HCT116 (cell line): ENCODE measurements around the gene PRSS36. TPM values are rescaled to one million over a fixed set of nuclear protein-coding genes. Genes with fewer than 3 reads are reported as not detected.

Experiments
- ATAC-seq: fragments of 200-7000 bp; cut with Tn5 transposase; 2 replicates; pipeline ENCODE4 v1.9.1; 2020; ENCODE audit warnings: mild to moderate bottlenecking, moderate library complexity
- BruUV-seq: library from RNA; stranded (reverse); fragments of 400-500 nt; replicated peaks from 2 replicates; lab custom pipeline; 2021; lab: Mats Ljungman, UMichigan
- CTCF ChIA-PET: fragments of 300-600 bp; sonication (Branson Sonifier 250); formaldehyde crosslinking; loops from one replicate; lab custom pipeline; 2021; ENCODE audit warnings: antibody characterized with exemption; lab: Charles Lee
- POLR2A ChIA-PET: fragments of 300-600, 350-600 bp; sonication (Branson Sonifier 250); formaldehyde crosslinking; loops from one replicate; lab custom pipeline; 2021; ENCODE audit warnings: antibody characterized with exemption; lab: Charles Lee
- RAD21 ChIA-PET, 2 experiments: fragments of 300-600 bp; sonication (Branson Sonifier 250); formaldehyde crosslinking; loops; one replicate each; lab custom pipeline; 2023; ENCODE audit warnings: low total read pairs in 2 of 2; ENCODE audit not compliant: uncharacterized antibody in 2 of 2, unreplicated experiment in 2 of 2, low non-redundant PET in 1 of 2; lab: Charles Lee
- DNase-seq: peaks from one replicate; pipeline ENCODE4 v3.0.0-alpha.2; 2010; ENCODE audit warnings: low read depth, low spot score
- H2AFZ ChIP-seq: fragments of 200-600 bp; shearing (Covaris generic), sonication (generic); 2 replicates; pipeline ENCODE4 v1.6.1; 2017; ENCODE audit warnings: low read depth, mixed run types, mixed read lengths, antibody characterized with exemption, low read length; ENCODE audit not compliant: poor library complexity, severe bottlenecking
- H3K27ac ChIP-seq: 2 replicates; pipeline ENCODE4 v1.5.1; 2012; ENCODE audit warnings: low read depth, low read length
- H3K27me3 ChIP-seq: fragments of 200-600 bp; sonication (generic); 2 replicates; pipeline ENCODE4 v1.6.1; 2016; ENCODE audit warnings: mixed run types, low read length, mixed read lengths; ENCODE audit not compliant: insufficient read depth
- H3K36me3 ChIP-seq, 2 experiments: fragments of 200-500 bp in 1 of 2; fragments of 200-600 bp in 1 of 2; sonication (Bioruptor generic) in 1 of 2; sonication (generic) in 1 of 2; 2 replicates each; pipeline versions ENCODE4 v1.5.1 to v1.6.1; 2014 to 2016; ENCODE audit warnings: low read length in 2 of 2, inconsistent platforms in 1 of 2, mixed read lengths in 1 of 2, mixed run types in 1 of 2; ENCODE audit not compliant: insufficient read depth in 2 of 2, control insufficient read depth in 1 of 2
- H3K4me1 ChIP-seq, 2 experiments: fragments of 200-600 bp in 1 of 2; sonication (generic) in 1 of 2; 2 replicates each; pipeline versions ENCODE4 v1.5.1 to v1.6.1; 2012 to 2017; ENCODE audit warnings: low read length in 2 of 2, inconsistent platforms in 1 of 2, mild to moderate bottlenecking in 1 of 2, mixed read lengths in 1 of 2, mixed run types in 1 of 2, moderate library complexity in 1 of 2; ENCODE audit not compliant: insufficient read depth in 2 of 2, control insufficient read depth in 1 of 2
- H3K4me2 ChIP-seq: fragments of 200-600 bp; sonication (generic); 2 replicates; pipeline ENCODE4 v1.6.1; 2017; ENCODE audit warnings: mixed run types, low read length, mixed read lengths
- H3K4me3 ChIP-seq, 2 experiments: fragments of 200-600 bp in 1 of 2; sonication (generic) in 1 of 2; replicated peaks in 1 of 2; 2 replicates each; pipeline ENCODE4 v1.5.1; 2011 to 2016; ENCODE audit warnings: low read length in 2 of 2, control low read depth in 1 of 2, low read depth in 1 of 2, mild to moderate bottlenecking in 1 of 2, mixed read lengths in 1 of 2, mixed run types in 1 of 2
- H3K79me2 ChIP-seq: fragments of 200-600 bp; sonication (generic); 2 replicates; pipeline ENCODE4 v1.6.1; 2017; ENCODE audit warnings: mild to moderate bottlenecking, mixed run types, low read length, moderate library complexity, mixed read lengths; ENCODE audit not compliant: insufficient read depth
- H3K9ac ChIP-seq: fragments of 200-600 bp; sonication (generic); 2 replicates; pipeline ENCODE4 v1.6.1; 2016; ENCODE audit warnings: low read length, mixed read lengths
- H3K9me2 ChIP-seq: fragments of 200-600 bp; sonication (generic), shearing (Covaris generic); 2 replicates; pipeline ENCODE4 v1.6.1; 2017; ENCODE audit warnings: mixed run types, mild to moderate bottlenecking, moderate library complexity; ENCODE audit not compliant: insufficient read depth
- H3K9me3 ChIP-seq, 2 experiments: fragments of 200-500 bp in 1 of 2; fragments of 200-600 bp in 1 of 2; sonication (Bioruptor generic) in 1 of 2; sonication (generic) in 1 of 2; 2 replicates each; pipeline ENCODE4 v1.6.1; 2014 to 2017; ENCODE audit warnings: low read length in 2 of 2, mixed read lengths in 2 of 2, inconsistent platforms in 1 of 2, low read depth in 1 of 2, mild to moderate bottlenecking in 1 of 2, mixed run types in 1 of 2, moderate library complexity in 1 of 2; ENCODE audit not compliant: control insufficient read depth in 1 of 2, insufficient read depth in 1 of 2
- H4K20me1 ChIP-seq: fragments of 200-600 bp; sonication (generic), shearing (Covaris generic); 2 replicates; pipeline ENCODE4 v1.6.1; 2017; ENCODE audit warnings: mixed run types, mild to moderate bottlenecking, moderate library complexity; ENCODE audit not compliant: insufficient read depth
- CBX3 ChIP-seq: IDR thresholded peaks from 2 replicates; pipeline ENCODE4 v1.6.1; 2012; ENCODE audit warnings: low read depth
- ELF1 ChIP-seq: IDR thresholded peaks from 2 replicates; pipeline ENCODE4 v1.6.1; 2012; ENCODE audit warnings: low read depth, borderline replicate concordance
- EZH2phosphoT487 ChIP-seq: fragments of 200-600 bp; IDR thresholded peaks from 2 replicates; pipeline ENCODE4 v1.6.1; 2018; ENCODE audit warnings: antibody characterized with exemption, borderline replicate concordance
- JUND ChIP-seq: IDR thresholded peaks from 2 replicates; pipeline ENCODE4 v1.6.1; 2012
- POLR2A ChIP-seq: IDR thresholded peaks from 2 replicates; pipeline ENCODE4 v1.7.0; 2011; ENCODE audit warnings: borderline replicate concordance; ENCODE audit not compliant: insufficient read depth, insufficient read length; ENCODE audit errors: extremely low read depth
- RAD21 ChIP-seq: IDR thresholded peaks from 2 replicates; pipeline ENCODE4 v1.6.1; 2012; ENCODE audit warnings: low read depth, mild to moderate bottlenecking
- SRF ChIP-seq: IDR thresholded peaks from 2 replicates; pipeline ENCODE4 v1.6.1; 2012; ENCODE audit warnings: low read depth
- TCF7L2 ChIP-seq: IDR thresholded peaks from 2 replicates; pipeline ENCODE4 v1.7.0; 2011; ENCODE audit warnings: borderline replicate concordance, inconsistent platforms; ENCODE audit not compliant: insufficient read depth, insufficient read length; ENCODE audit errors: extremely low read depth
- ZFX ChIP-seq: fragments of 450-650 bp; IDR thresholded peaks from 2 replicates; pipeline ENCODE4 v1.6.1; 2017
- intact Hi-C: fragments of 100-400 bp; cut with micrococcal nuclease; formaldehyde crosslinking; loops from 2 replicates; pipeline ENCODE4 v1.10.0; 2022
- total RNA-seq: library from RNA; stranded (reverse); gene quantifications from one replicate; pipeline ENCODE4 v1.2.1, GENCODE V29; 2021; ENCODE audit not compliant: unreplicated experiment
- TF ChIP-seq, protein P1 (sequence below): IDR thresholded peaks from 2 replicates; pipeline ENCODE4 v1.6.1; 2012
- TF ChIP-seq, protein P2 (sequence below): IDR thresholded peaks from 2 replicates; pipeline ENCODE4 v1.6.1; 2012
- TF ChIP-seq, protein P3 (sequence below): IDR thresholded peaks from 2 replicates; pipeline ENCODE4 v1.6.1; 2012; ENCODE audit warnings: low read depth
- TF ChIP-seq, protein P4 (sequence below), 3 experiments: fragments of 200-600 bp in 1 of 3; sonication (generic) in 1 of 3; IDR thresholded peaks in 2 of 3; conservative IDR thresholded peaks in 1 of 3; 2 replicates each; pipeline ENCODE4 v1.5.1; 2012 to 2017; ENCODE audit warnings: low read depth in 2 of 3, low read length in 2 of 3, antibody characterized with exemption in 1 of 3, borderline replicate concordance in 1 of 3, control low read depth in 1 of 3, mild to moderate bottlenecking in 1 of 3, mixed read lengths in 1 of 3, mixed run types in 1 of 3, moderate library complexity in 1 of 3; ENCODE audit not compliant: insufficient read depth in 1 of 3

PRSS36 gene
- total RNA-seq, 1 experiment from 2014 or later = not detected

- TF ChIP-seq, protein P1, sequence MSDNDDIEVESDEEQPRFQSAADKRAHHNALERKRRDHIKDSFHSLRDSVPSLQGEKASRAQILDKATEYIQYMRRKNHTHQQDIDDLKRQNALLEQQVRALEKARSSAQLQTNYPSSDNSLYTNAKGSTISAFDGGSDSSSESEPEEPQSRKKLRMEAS = no peak
- TF ChIP-seq, protein P2, sequence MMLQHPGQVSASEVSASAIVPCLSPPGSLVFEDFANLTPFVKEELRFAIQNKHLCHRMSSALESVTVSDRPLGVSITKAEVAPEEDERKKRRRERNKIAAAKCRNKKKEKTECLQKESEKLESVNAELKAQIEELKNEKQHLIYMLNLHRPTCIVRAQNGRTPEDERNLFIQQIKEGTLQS = no peak
- TF ChIP-seq RAD21 (no peak), ZFX (no peak), CBX3 (no peak), SRF (no peak), EZH2phosphoT487 (no peak)
Observed at GRCh38 chr16:31109622-31110021, 40.2 kb downstream of the PRSS36 start (continued).

- H3K9me3 ChIP-seq = no peaks in the 10 kb centered on the region
- BruUV-seq = TSS peak; percentile 47
- intact Hi-C loops = loop anchor here (5.0 kb wide), 1 partner anchor 333 kb away; the partner anchor contains the start of gene ZNF843
- no peaks in the 10 kb centered on the region for H3K9me2 ChIP-seq
- H3K9ac ChIP-seq = peak overlapping the region; percentile 90
- DNase-seq (no peak), ATAC-seq (peak; percentile 3; the same call in 1 of the 2 replicates)
- POLR2A ChIA-PET = no interaction called here
- CTCF ChIA-PET = interaction anchor here (1.4 kb wide), 1 partner anchor 124 kb away, joined by 3 read pairs; the partner anchor contains the start of gene HSD3B7
- H3K36me3 ChIP-seq = peaks cover 14 to 39% of the 10 kb centered on the region in 2 experiments
- H3K27ac ChIP-seq = peak overlapping the region; percentile 89
- H2AFZ ChIP-seq = no peak overlapping the region
- RAD21 ChIA-PET = no interaction called here
- H3K4me2 ChIP-seq = peak overlapping the region; percentile 83
- H4K20me1 ChIP-seq = no peaks in the 10 kb centered on the region
- H3K79me2 ChIP-seq = peaks cover 21% of the 10 kb centered on the region
- H3K4me3 ChIP-seq = peak overlapping the region; percentile 83 to 98
- no peaks in the 10 kb centered on the region for H3K27me3 ChIP-seq
- H3K4me1 ChIP-seq = peaks cover 10 to 32% of the 10 kb centered on the region in 2 experiments; a peak in 3 of 4 replicates
- TF ChIP-seq CBX3 = no peak
- TF ChIP-seq, protein P2 = no peak
- no peak for TF ChIP-seq TCF7L2
- no peak for TF ChIP-seq POLR2A
- TF ChIP-seq, protein P3, sequence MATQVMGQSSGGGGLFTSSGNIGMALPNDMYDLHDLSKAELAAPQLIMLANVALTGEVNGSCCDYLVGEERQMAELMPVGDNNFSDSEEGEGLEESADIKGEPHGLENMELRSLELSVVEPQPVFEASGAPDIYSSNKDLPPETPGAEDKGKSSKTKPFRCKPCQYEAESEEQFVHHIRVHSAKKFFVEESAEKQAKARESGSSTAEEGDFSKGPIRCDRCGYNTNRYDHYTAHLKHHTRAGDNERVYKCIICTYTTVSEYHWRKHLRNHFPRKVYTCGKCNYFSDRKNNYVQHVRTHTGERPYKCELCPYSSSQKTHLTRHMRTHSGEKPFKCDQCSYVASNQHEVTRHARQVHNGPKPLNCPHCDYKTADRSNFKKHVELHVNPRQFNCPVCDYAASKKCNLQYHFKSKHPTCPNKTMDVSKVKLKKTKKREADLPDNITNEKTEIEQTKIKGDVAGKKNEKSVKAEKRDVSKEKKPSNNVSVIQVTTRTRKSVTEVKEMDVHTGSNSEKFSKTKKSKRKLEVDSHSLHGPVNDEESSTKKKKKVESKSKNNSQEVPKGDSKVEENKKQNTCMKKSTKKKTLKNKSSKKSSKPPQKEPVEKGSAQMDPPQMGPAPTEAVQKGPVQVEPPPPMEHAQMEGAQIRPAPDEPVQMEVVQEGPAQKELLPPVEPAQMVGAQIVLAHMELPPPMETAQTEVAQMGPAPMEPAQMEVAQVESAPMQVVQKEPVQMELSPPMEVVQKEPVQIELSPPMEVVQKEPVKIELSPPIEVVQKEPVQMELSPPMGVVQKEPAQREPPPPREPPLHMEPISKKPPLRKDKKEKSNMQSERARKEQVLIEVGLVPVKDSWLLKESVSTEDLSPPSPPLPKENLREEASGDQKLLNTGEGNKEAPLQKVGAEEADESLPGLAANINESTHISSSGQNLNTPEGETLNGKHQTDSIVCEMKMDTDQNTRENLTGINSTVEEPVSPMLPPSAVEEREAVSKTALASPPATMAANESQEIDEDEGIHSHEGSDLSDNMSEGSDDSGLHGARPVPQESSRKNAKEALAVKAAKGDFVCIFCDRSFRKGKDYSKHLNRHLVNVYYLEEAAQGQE = no peak
- no peak for TF ChIP-seq ELF1
- TF ChIP-seq, protein P4, sequence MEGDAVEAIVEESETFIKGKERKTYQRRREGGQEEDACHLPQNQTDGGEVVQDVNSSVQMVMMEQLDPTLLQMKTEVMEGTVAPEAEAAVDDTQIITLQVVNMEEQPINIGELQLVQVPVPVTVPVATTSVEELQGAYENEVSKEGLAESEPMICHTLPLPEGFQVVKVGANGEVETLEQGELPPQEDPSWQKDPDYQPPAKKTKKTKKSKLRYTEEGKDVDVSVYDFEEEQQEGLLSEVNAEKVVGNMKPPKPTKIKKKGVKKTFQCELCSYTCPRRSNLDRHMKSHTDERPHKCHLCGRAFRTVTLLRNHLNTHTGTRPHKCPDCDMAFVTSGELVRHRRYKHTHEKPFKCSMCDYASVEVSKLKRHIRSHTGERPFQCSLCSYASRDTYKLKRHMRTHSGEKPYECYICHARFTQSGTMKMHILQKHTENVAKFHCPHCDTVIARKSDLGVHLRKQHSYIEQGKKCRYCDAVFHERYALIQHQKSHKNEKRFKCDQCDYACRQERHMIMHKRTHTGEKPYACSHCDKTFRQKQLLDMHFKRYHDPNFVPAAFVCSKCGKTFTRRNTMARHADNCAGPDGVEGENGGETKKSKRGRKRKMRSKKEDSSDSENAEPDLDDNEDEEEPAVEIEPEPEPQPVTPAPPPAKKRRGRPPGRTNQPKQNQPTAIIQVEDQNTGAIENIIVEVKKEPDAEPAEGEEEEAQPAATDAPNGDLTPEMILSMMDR (IDR thresholded peaks at IDR 0.05 in 2 of 3, conservative IDR thresholded peaks at IDR 0.05 in 1 of 3; ENCODE audit: borderline replicate concordance in 1 of 3, insufficient read depth in 1 of 3, low read depth in 2 of 3, low read length in 2 of 3) = no peak
- TF ChIP-seq EZH2phosphoT487 = no peak
- TF ChIP-seq RAD21 = no peak
- TF ChIP-seq JUND = no peak
Observed at GRCh38 chr16:31108794-31109558, 40.9 kb downstream of the PRSS36 start.
